CD4-positive, alpha-beta T cell treated with Interleukin-6 for 4 hours (primary cell): ENCODE measurements around the gene ZFYVE27.
A peak's percentile ranks its signal among the peaks of the same experiment; 100 is the strongest.

ENCODE experiments used
- DNase-seq: peaks from one replicate; pipeline ENCODE4 v3.0.0-alpha.2; 2020; ENCODE audit warnings: mixed read lengths

ZFYVE27 gene

GRCh38 chr10:97748116-97748515 lies 11.2 kb downstream of the ZFYVE27 start:
- no peak for DNase-seq

GRCh38 chr10:97752956-97753355 lies 16.0 kb downstream of the ZFYVE27 start:
- no peak for DNase-seq

- DNase-seq: no peak
Measured at GRCh38 chr10:97754726-97755125, 17.8 kb downstream of the ZFYVE27 start.

GRCh38 chr10:97755718-97756117 lies 18.8 kb downstream of the ZFYVE27 start:
- DNase-seq: no peak

GRCh38 chr10:97757471-97757870 lies 20.5 kb downstream of the ZFYVE27 start:
- DNase-seq: no peak

- DNase-seq: peak; percentile 62
Measured at GRCh38 chr10:97759158-97759887, 22.4 kb downstream of the ZFYVE27 start.

- DNase-seq: no peak
Measured at GRCh38 chr10:97759946-97760345, 23.0 kb downstream of the ZFYVE27 start.

- DNase-seq: no peak
Measured at GRCh38 chr10:97760461-97761257, 23.7 kb downstream of the ZFYVE27 start.

GRCh38 chr10:97761331-97761865 lies 24.5 kb downstream of the ZFYVE27 start:
- no peak for DNase-seq

- DNase-seq: no peak
Measured at GRCh38 chr10:97762056-97762455, 25.1 kb downstream of the ZFYVE27 start.

- no peak for DNase-seq
Measured at GRCh38 chr10:97762816-97763215, 25.9 kb downstream of the ZFYVE27 start.

- DNase-seq: no peak
Measured at GRCh38 chr10:97763411-97763810, 26.5 kb downstream of the ZFYVE27 start.

- no peak for DNase-seq
Measured at GRCh38 chr10:97763947-97764346, 27.0 kb downstream of the ZFYVE27 start.

GRCh38 chr10:97764519-97764931 lies 27.6 kb downstream of the ZFYVE27 start:
- no peak for DNase-seq

- no peak for DNase-seq
Measured at GRCh38 chr10:97765201-97765600, 28.3 kb downstream of the ZFYVE27 start.

GRCh38 chr10:97766106-97766810 lies 29.3 kb downstream of the ZFYVE27 start:
- DNase-seq: no peak

GRCh38 chr10:97766996-97767924 lies 30.3 kb downstream of the ZFYVE27 start:
- no peak for DNase-seq

- no peak for DNase-seq
Measured at GRCh38 chr10:97768322-97769315, 31.7 kb downstream of the ZFYVE27 start.

GRCh38 chr10:97770255-97770654 lies 33.3 kb downstream of the ZFYVE27 start:
- no peak for DNase-seq

- no peak for DNase-seq
Measured at GRCh38 chr10:97771055-97771891, 34.3 kb downstream of the ZFYVE27 start.
